Activated T-helper 1 cell treated with anti-CD3 and anti-CD28 coated beads, Interleukin-12 subunit alpha, Interleukin-12 subunit beta, Interleukin-2, Interleukin-4 antibody, amounts not matched to agents 30 ng/mL and 10 ng/mL and 1 ng/mL, durations not matched to agents 14 hours and 24 hours and 36 hours (primary cell): Measurements from ENCODE around the gene CENPT. TPM values are rescaled to one million over a fixed set of nuclear protein-coding genes. Genes with fewer than 3 reads are reported as not detected.
A peak's percentile ranks its signal among the peaks of the same experiment; 100 is the strongest.

Experiments used
- DNase-seq: peaks from one replicate; pipeline ENCODE4 v3.0.0; 2021; ENCODE audit warnings: low spot score
- H3K27ac Mint-ChIP-seq: one replicate; pipeline ENCODE4 v1.8.0; 2021; ENCODE audit warnings: mild to moderate bottlenecking, mixed read lengths
- H3K27me3 Mint-ChIP-seq: one replicate; pipeline ENCODE4 v1.8.0; 2022; ENCODE audit warnings: mild to moderate bottlenecking, moderate library complexity, mixed read lengths; ENCODE audit not compliant: insufficient read depth
- H3K36me3 Mint-ChIP-seq: one replicate; pipeline ENCODE4 v1.8.0; 2021; ENCODE audit warnings: low read depth, mixed read lengths
- H3K4me1 Mint-ChIP-seq: one replicate; pipeline ENCODE4 v1.8.0; 2021; ENCODE audit warnings: low read depth, mixed read lengths
- H3K4me3 Mint-ChIP-seq: one replicate; pipeline ENCODE4 v1.8.0; 2021; ENCODE audit warnings: mild to moderate bottlenecking, moderate library complexity, mixed read lengths
- H3K9me3 Mint-ChIP-seq: one replicate; pipeline ENCODE4 v1.8.0; 2021; ENCODE audit warnings: mixed read lengths
- intact Hi-C: fragments of 100-400 bp; cut with micrococcal nuclease; formaldehyde crosslinking; loops from one replicate; pipeline ENCODE4 v1.15.1; 2024
- total RNA-seq: library from RNA; stranded (reverse); gene quantifications from 2 replicates; pipeline ENCODE4 v1.2.3, GENCODE V29; 2022

Gene CENPT
- total RNA-seq, 1 donor from 2014 or later: 45.0 TPM

GRCh38 chr16:67883146-67883871 is 35.8 kb upstream of the CENPT start:
- Mint-ChIP-seq H3K4me1 (no peaks in the 10 kb centered on the region), H3K4me3 (no peak overlapping the region), H3K27ac (no peak overlapping the region), H3K36me3 (peaks cover 42% of the 10 kb centered on the region), H3K27me3 (no peaks in the 10 kb centered on the region), H3K9me3 (no peaks in the 10 kb centered on the region)
- DNase-seq: no peak
- intact Hi-C loops: loop anchor here (1.0 kb wide), 2 partner anchors 45 to 157 kb away; no protein-coding TSS in a partner anchor

DNA sequence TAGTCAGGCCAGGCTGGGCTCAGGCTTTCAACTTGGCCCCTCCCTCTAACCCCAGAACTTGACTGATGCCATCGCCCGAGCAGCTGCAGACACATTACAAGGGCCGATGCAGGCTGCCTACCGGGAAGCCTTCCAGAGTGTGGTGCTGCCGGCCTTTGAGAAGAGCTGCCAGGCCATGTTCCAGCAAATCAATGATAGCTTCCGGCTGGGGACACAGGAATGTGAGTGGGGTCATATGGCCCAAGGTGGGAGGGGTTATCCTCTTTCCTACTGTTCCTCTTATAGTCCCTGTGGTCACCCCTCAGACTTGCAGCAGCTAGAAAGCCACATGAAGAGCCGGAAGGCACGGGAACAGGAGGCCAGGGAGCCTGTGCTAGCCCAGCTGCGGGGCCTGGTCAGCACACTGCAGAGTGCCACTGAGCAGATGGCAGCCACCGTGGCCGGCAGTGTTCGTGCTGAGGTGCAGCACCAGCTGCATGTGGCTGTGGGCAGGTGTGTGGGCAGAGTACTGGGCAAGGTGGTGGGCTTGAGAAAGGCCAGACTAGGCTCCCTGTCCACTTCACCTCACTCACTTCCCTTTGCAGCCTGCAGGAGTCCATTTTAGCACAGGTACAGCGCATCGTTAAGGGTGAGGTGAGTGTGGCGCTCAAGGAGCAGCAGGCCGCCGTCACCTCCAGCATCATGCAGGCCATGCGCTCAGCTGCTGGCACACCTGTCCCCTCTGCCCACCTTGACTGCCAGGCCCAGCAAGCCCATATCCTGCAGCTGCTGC is 35.1 kb upstream of the CENPT start:
- Mint-ChIP-seq H3K9me3 (no peaks in the 10 kb centered on the region), H3K27ac (no peak overlapping the region), H3K4me1 (no peaks in the 10 kb centered on the region), H3K4me3 (no peak overlapping the region), H3K27me3 (no peaks in the 10 kb centered on the region), H3K36me3 (peaks cover 49% of the 10 kb centered on the region)
- DNase-seq: no peak
- intact Hi-C loops: loop anchor here (1.0 kb wide), 2 partner anchors 46 to 158 kb away; no protein-coding TSS in a partner anchor

DNA sequence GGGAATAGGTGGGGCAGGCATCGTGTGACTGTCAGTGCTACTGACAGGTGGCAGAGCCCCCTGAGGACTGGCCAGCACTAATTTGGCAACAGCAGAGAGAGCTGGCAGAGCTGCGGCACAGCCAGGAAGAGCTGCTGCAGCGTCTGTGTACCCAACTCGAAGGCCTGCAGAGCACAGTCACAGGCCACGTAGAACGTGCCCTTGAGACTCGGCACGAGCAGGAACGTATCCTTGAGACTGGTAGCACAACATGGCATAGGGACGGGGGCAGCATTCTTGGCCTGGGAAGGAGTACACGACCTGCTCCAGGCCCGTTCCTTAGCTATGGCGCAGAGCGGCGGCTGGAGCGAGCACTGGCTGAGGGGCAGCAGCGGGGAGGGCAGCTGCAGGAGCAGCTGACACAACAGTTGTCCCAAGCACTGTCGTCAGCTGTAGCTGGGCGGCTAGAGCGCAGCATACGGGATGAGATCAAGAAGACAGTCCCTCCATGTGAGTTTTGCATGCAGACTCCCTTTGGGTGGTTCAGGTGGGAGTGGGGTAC is 34.2 kb upstream of the CENPT start:
- Mint-ChIP-seq H3K36me3 (peaks cover 56% of the 10 kb centered on the region), H3K4me3 (no peak overlapping the region), H3K27ac (no peak overlapping the region), H3K4me1 (no peaks in the 10 kb centered on the region), H3K27me3 (no peaks in the 10 kb centered on the region), H3K9me3 (no peaks in the 10 kb centered on the region)
- DNase-seq: no peak
- intact Hi-C loops: no loop called here

DNA sequence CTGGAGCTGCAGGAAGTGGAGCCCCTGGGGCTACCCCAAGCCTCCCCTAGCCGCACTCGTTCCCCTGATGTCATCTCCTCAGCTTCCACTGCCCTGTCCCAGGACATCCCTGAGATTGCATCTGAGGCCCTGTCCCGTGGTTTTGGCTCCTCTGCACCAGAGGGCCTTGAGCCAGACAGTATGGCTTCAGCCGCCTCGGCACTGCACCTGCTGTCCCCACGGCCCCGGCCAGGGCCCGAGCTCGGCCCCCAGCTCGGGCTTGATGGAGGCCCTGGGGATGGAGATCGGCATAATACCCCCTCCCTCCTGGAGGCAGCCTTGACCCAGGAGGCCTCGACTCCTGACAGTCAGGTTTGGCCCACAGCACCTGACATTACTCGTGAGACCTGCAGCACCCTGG is 33.1 kb upstream of the CENPT start:
- DNase-seq: no peak
- Mint-ChIP-seq H3K4me1 (peaks cover 6% of the 10 kb centered on the region), H3K27ac (no peak overlapping the region), H3K4me3 (no peak overlapping the region), H3K27me3 (no peaks in the 10 kb centered on the region), H3K9me3 (no peaks in the 10 kb centered on the region), H3K36me3 (peaks cover 56% of the 10 kb centered on the region)
- intact Hi-C loops: no loop called here

DNA sequence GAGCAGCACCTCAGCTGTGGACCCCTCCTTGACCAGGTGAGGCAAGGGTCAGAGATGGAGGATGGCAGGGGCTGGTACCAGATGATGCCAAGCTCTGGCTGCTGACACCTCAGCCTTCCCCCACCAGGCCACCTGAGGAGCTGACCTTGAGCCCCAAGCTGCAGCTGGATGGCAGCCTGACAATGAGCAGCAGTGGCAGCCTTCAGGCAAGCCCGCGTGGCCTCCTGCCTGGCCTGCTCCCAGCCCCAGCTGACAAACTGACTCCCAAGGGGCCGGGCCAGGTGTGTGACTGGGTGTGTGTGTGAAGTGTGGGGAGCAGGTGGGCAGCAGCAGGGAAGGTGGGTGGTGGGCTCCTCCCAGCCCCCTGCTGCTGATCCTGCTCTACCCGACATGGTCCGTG is 32.4 kb upstream of the CENPT start:
- no peaks in the 10 kb centered on the region for H3K9me3 Mint-ChIP-seq
- no peak overlapping the region for H3K4me3 Mint-ChIP-seq
- no peak for DNase-seq
- H3K4me1 Mint-ChIP-seq: peaks cover 12% of the 10 kb centered on the region
- intact Hi-C loops: no loop called here
- no peak overlapping the region for H3K27ac Mint-ChIP-seq
- peaks cover 61% of the 10 kb centered on the region for H3K36me3 Mint-ChIP-seq
- H3K27me3 Mint-ChIP-seq: no peaks in the 10 kb centered on the region

DNA sequence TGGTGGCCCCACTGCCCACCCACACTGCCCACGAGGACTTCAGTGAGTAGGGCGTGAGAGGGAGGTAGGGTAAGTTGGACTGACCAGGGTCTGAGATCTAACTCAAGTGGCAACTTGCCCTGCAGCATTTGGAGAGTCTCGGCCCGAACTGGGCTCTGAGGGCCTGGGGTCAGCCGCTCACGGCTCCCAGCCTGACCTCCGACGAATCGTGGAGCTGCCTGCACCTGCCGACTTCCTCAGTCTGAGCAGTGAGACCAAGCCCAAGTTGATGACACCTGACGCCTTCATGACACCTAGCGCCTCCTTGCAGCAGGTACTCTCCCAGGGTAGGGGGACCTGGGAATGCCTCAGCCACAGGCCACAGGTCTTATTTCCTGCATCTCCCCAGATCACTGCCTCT is 32.0 kb upstream of the CENPT start:
- H3K27me3 Mint-ChIP-seq: no peaks in the 10 kb centered on the region
- H3K4me3 Mint-ChIP-seq: no peak overlapping the region
- H3K4me1 Mint-ChIP-seq: peaks cover 17% of the 10 kb centered on the region
- no peak for DNase-seq
- H3K9me3 Mint-ChIP-seq: no peaks in the 10 kb centered on the region
- no peak overlapping the region for H3K27ac Mint-ChIP-seq
- intact Hi-C loops: no loop called here
- H3K36me3 Mint-ChIP-seq: peaks cover 60% of the 10 kb centered on the region

- Mint-ChIP-seq H3K27me3 (no peaks in the 10 kb centered on the region), H3K4me3 (no peak overlapping the region), H3K9me3 (no peaks in the 10 kb centered on the region), H3K4me1 (peaks cover 23% of the 10 kb centered on the region), H3K27ac (no peak overlapping the region), H3K36me3 (peaks cover 57% of the 10 kb centered on the region)
- DNase-seq: no peak
- intact Hi-C loops: no loop called here
These were observed 31.4 kb upstream of the CENPT start for GRCh38 chr16:67878846-67879245.

DNA sequence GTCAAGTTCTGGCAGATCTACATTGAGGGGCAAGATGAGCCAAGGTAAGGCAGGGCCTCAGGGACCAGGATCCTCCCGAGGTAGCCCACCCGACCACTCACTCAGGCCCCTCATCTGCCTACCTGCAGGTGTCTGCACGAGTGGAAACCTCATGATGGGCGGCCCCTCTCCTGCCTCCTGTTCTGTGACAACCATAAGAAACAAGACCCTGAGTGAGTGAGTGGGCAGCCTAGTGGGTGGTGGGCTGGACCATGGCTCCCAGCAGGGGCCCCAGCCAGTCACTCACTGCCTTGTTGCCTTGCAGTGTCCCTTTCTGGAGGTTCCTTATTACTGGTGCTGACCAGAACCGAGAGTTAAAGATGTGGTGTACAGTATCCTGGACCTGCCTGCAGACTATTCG is 30.7 kb upstream of the CENPT start:
- no peak overlapping the region for H3K4me3 Mint-ChIP-seq
- H3K27ac Mint-ChIP-seq: no peak overlapping the region
- H3K27me3 Mint-ChIP-seq: no peaks in the 10 kb centered on the region
- peaks cover 28% of the 10 kb centered on the region for H3K4me1 Mint-ChIP-seq
- peaks cover 52% of the 10 kb centered on the region for H3K36me3 Mint-ChIP-seq
- DNase-seq: no peak
- no peaks in the 10 kb centered on the region for H3K9me3 Mint-ChIP-seq
- intact Hi-C loops: no loop called here

- peaks cover 35% of the 10 kb centered on the region for H3K4me1 Mint-ChIP-seq
- H3K4me3 Mint-ChIP-seq: no peak overlapping the region
- H3K27ac Mint-ChIP-seq: no peak overlapping the region
- H3K9me3 Mint-ChIP-seq: no peaks in the 10 kb centered on the region
- H3K27me3 Mint-ChIP-seq: no peaks in the 10 kb centered on the region
- H3K36me3 Mint-ChIP-seq: peaks cover 47% of the 10 kb centered on the region
- no peak for DNase-seq
- intact Hi-C loops: no loop called here
These were observed 29.6 kb upstream of the CENPT start for GRCh38 chr16:67877064-67877463.

DNA sequence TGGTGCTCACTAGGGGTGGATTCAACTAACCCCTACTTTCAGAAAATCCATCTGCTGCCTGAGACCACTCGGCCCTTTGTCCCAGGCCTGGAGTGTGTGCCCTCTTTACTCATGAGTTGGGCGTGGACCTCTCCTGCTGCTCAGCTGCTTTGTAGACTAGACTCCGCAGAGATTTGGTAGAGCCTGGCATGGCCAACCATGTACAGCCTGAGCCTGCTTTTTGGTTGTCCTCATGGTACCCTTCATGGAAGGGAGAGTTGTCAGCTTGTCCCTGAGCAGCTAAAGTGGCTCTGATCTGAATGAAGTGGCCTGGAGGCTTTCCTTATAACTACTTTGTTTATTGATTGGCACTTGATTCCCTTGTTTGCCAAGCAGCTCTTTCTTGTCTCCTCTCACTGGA is 26.9 kb upstream of the CENPT start:
- H3K27ac Mint-ChIP-seq: peak overlapping the region; percentile 81

DNA sequence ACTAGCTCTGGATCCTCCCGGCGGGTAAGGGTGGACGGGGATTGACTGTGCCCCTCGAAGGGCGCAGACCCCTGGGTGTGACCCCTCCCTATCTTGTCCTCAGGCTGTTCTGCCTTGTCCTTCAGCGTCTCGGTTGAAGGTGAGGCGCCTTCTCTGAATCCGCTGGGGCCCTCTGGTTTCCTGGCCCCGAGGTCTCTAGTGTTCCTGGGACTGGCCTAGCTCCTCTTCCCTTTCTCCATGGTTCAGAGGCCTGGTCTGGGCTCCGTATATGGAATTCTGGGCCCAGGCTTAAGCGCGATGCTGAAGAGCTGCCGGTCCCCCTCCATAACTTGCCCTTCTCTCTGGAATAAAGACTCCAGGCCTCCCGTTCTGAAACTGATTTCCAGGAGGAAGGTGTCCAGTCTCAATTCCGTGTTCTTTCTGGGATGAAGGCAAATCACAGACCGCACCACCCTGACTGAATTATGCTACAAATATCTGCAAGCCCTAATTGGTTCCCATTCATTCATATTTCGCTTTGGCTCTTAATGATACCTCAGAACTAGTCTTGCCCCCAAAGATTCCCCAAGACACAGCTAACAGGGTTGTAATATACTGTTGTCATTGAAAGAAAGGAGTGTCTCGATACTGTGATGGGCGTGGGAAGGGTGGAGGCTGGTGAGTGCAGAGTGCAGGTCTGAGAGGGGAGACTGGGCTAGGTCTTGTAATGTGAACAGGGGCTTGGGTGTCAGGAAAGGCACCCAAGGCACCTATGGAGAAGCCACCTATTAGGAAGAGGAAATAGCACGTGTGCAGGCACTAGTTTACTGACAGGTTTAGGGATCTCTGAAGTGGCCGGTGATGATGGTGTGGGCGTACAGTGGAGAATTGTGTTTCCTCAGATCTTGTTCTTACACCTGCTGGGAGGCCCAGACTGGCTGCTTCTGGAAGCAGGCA is 26.2 kb upstream of the CENPT start:
- Mint-ChIP-seq H3K4me1 (peaks cover 35% of the 10 kb centered on the region), H3K4me3 (peak overlapping the region; percentile 88), H3K27ac (peak overlapping the region; percentile 81), H3K9me3 (no peaks in the 10 kb centered on the region), H3K27me3 (no peaks in the 10 kb centered on the region), H3K36me3 (peaks cover 36% of the 10 kb centered on the region)
- DNase-seq: no peak
- intact Hi-C loops: loop anchor here (1.0 to 5.0 kb wide), 8 partner anchors 20 to 95 kb away; partner anchors contain the start of genes NUTF2, PSKH1, RANBP10 and SLC12A4

More for the DNA sequence above, 26.9 kb upstream of the CENPT start:
- no peak for DNase-seq
- H3K9me3 Mint-ChIP-seq: no peaks in the 10 kb centered on the region
- peaks cover 43% of the 10 kb centered on the region for H3K36me3 Mint-ChIP-seq
- H3K4me3 Mint-ChIP-seq: peak overlapping the region; percentile 88
- H3K4me1 Mint-ChIP-seq: peaks cover 35% of the 10 kb centered on the region
- intact Hi-C loops: loop anchor here (5.0 kb wide), 1 partner anchor 42 kb away; no protein-coding TSS in a partner anchor
- H3K27me3 Mint-ChIP-seq: no peaks in the 10 kb centered on the region
